K562 (cell line): ENCODE results near the gene NAGLU. TPM values are rescaled to one million over a fixed set of nuclear protein-coding genes. Genes with fewer than 3 reads are reported as not detected.

Experiments
- ATAC-seq: fragments of 200-7000 bp; cut with Tn5 transposase; 3 replicates; pipeline ENCODE4 v1.9.1; 2020; ENCODE audit warnings: moderate library complexity
- BruUV-seq: library from RNA; stranded (reverse); fragments of 400-500 nt; replicated peaks from 2 replicates; lab custom pipeline; 2021; lab: Mats Ljungman, UMichigan
- CTCF ChIA-PET: fragments of 300-600 bp; formaldehyde crosslinking; extraction: SDS; loops from one replicate; lab custom pipeline; 2021; ENCODE audit warnings: low intra/inter-chr PET ratio; lab: Yijun Ruan, JAX
- POLR2A ChIA-PET: fragments of 300-600, 350-650 bp; sonication (Branson Sonifier 250); formaldehyde crosslinking; extraction: SDS; loops from one replicate; lab custom pipeline; 2021; ENCODE audit warnings: antibody characterized with exemption, inconsistent platforms; lab: Yijun Ruan, JAX
- DNase-seq, 4 experiments: peaks; one replicate each; pipeline versions ENCODE4 v3.0.0 to v3.0.0-alpha.2; 2011 to 2018; ENCODE audit warnings: low spot score in 3 of 4, mixed read lengths in 3 of 4; ENCODE audit errors: extremely low read depth in 1 of 4
- FAIRE-seq: peaks from 2 replicates; lab custom pipeline; 2011; peaks lifted over from hg19 to GRCh38; lab: Jason Lieb, UNC
- H2AFZ ChIP-seq: 2 replicates; pipeline ENCODE4 v1.6.0; 2011; ENCODE audit warnings: low read depth, low read length, control low read depth, inconsistent platforms
- H3K27ac ChIP-seq: fragments of 200-600 bp; 3 replicates; pipeline ENCODE4 v1.8.0; 2011; ENCODE audit warnings: low read depth, mild to moderate bottlenecking, control low read depth, inconsistent platforms, low read length, moderate library complexity, mixed read lengths; ENCODE audit errors: extremely low read depth
- H3K27me3 ChIP-seq, 2 experiments: fragments of 300-600 bp in 1 of 2; 2 replicates in 1 of 2; 3 replicates in 1 of 2; pipeline versions ENCODE4 v1.6.0 to v1.8.0; 2011; ENCODE audit warnings: inconsistent platforms in 2 of 2, low read length in 2 of 2, mild to moderate bottlenecking in 1 of 2, mixed read lengths in 1 of 2, moderate library complexity in 1 of 2; ENCODE audit not compliant: control insufficient read depth in 2 of 2, insufficient read depth in 2 of 2
- H3K36me3 ChIP-seq: fragments of 300-600 bp; 3 replicates; pipeline ENCODE4 v1.8.0; 2011; ENCODE audit warnings: mild to moderate bottlenecking, low read length, inconsistent platforms; ENCODE audit not compliant: control insufficient read depth, insufficient read depth
- H3K4me1 ChIP-seq, 2 experiments: fragments of 200-600 bp in 1 of 2; replicated peaks in 1 of 2; 2 replicates in 1 of 2; 3 replicates in 1 of 2; pipeline versions ENCODE4 v1.5.1 to v1.8.0; 2011; ENCODE audit warnings: inconsistent platforms in 2 of 2, low read length in 2 of 2, mild to moderate bottlenecking in 1 of 2, mixed read lengths in 1 of 2, moderate library complexity in 1 of 2; ENCODE audit not compliant: control insufficient read depth in 2 of 2, insufficient read depth in 2 of 2
- H3K4me2 ChIP-seq: 2 replicates; pipeline ENCODE4 v1.6.1; 2011; ENCODE audit warnings: low read length, control low read depth, inconsistent platforms, mixed read lengths; ENCODE audit not compliant: insufficient read depth
- H3K4me3 ChIP-seq: fragments of 200-600 bp; sonication (generic), shearing (Covaris generic); 2 replicates; pipeline ENCODE4 v1.5.1; 2016; ENCODE audit warnings: control low read depth, inconsistent platforms
- H3K79me2 ChIP-seq: fragments of 200-600 bp; 3 replicates; pipeline ENCODE4 v1.8.0; 2011; ENCODE audit warnings: low read length, inconsistent platforms; ENCODE audit not compliant: control insufficient read depth, insufficient read depth
- H3K9ac ChIP-seq, 2 experiments: 2 replicates each; pipeline versions ENCODE4 v1.6.0 to v1.6.1; 2011; ENCODE audit warnings: low read depth in 2 of 2, low read length in 2 of 2, control low read depth in 1 of 2, inconsistent platforms in 1 of 2, mild to moderate bottlenecking in 1 of 2, mixed read lengths in 1 of 2; ENCODE audit not compliant: insufficient read depth in 1 of 2
- H3K9me1 ChIP-seq: one replicate; pipeline ENCODE4 v1.6.0; 2011; ENCODE audit warnings: inconsistent platforms, mild to moderate bottlenecking, low read length, moderate library complexity; ENCODE audit not compliant: control insufficient read depth, insufficient read depth
- H3K9me3 ChIP-seq: replicated peaks from 2 replicates; pipeline ENCODE4 v1.5.1; 2011; ENCODE audit warnings: low read depth, low read length, inconsistent platforms; ENCODE audit not compliant: control insufficient read depth, insufficient read depth
- H4K20me1 ChIP-seq: replicated peaks from 2 replicates; pipeline ENCODE4 v1.6.1; 2011; ENCODE audit warnings: low read length, inconsistent platforms, mixed read lengths; ENCODE audit not compliant: control insufficient read depth, insufficient read depth
- ARID3A ChIP-seq: IDR thresholded peaks from 2 replicates; pipeline ENCODE4 v1.6.1; 2012; ENCODE audit warnings: low read depth, low read length, improper control_type of control experiment, borderline replicate concordance
- EP400 ChIP-seq: fragments of 450-650 bp; IDR thresholded peaks from 2 replicates; pipeline ENCODE4 v1.6.1; 2017; ENCODE audit warnings: antibody characterized with exemption, mild to moderate bottlenecking, moderate library complexity
- HES1 ChIP-seq: fragments of 450-650 bp; IDR thresholded peaks from 2 replicates; pipeline ENCODE4 v1.6.1; 2016; ENCODE audit warnings: low read depth, mild to moderate bottlenecking, moderate library complexity
- KLF1 ChIP-seq: fragments of 450-650 bp; IDR thresholded peaks from 2 replicates; pipeline ENCODE4 v1.6.1; 2016; ENCODE audit warnings: missing genetic modification characterization, missing compliant biosample characterization
- LEF1 ChIP-seq: fragments of 450-650 bp; IDR thresholded peaks from 2 replicates; pipeline ENCODE4 v1.6.1; 2016; ENCODE audit warnings: mild to moderate bottlenecking
- MIER1 ChIP-seq: fragments of 450-650 bp; IDR thresholded peaks from 2 replicates; pipeline ENCODE4 v1.6.1; 2016; ENCODE audit warnings: antibody characterized with exemption, mild to moderate bottlenecking, low read depth
- PRMT5 ChIP-seq: sonication (generic); formaldehyde crosslinking; IDR thresholded peaks from 2 replicates; pipeline ENCODE4 v1.5.0; 2020; ENCODE audit warnings: missing genetic modification reagents
- PTBP1 ChIP-seq: fragments of 200-400 bp; formaldehyde crosslinking; IDR thresholded peaks from 2 replicates; pipeline ENCODE4 v1.6.1; 2017; ENCODE audit warnings: low read depth, low read length
- RB1 ChIP-seq: fragments of 450-650 bp; IDR thresholded peaks from 2 replicates; pipeline ENCODE4 v1.6.1; 2017; ENCODE audit warnings: low read depth, mild to moderate bottlenecking
- RNF219 ChIP-seq: fragments of 250-450 bp; sonication (Bioruptor Pico); IDR thresholded peaks from 2 replicates; pipeline ENCODE4 v1.5.0; 2022; ENCODE audit warnings: mild to moderate bottlenecking
- SMAD3 ChIP-seq: fragments of 450-650 bp; formaldehyde crosslinking; conservative IDR thresholded peaks from 2 replicates; pipeline ENCODE4 v1.4.0; 2020; ENCODE audit warnings: mild to moderate bottlenecking
- SRF ChIP-seq, 2 experiments: fragments of 250-450, 450-650 bp in 1 of 2; sonication (Bioruptor Pico) in 1 of 2; sonication (generic) in 1 of 2; formaldehyde crosslinking; IDR thresholded peaks; 2 replicates each; pipeline versions ENCODE4 v1.5.0 to v1.5.1; 2020 to 2022; ENCODE audit warnings: mild to moderate bottlenecking in 1 of 2, missing genetic modification reagents in 1 of 2
- ZNF696 ChIP-seq: fragments of 250-450 bp; sonication (Bioruptor Pico); conservative IDR thresholded peaks from 2 replicates; pipeline ENCODE4 v1.4.0; 2020; ENCODE audit warnings: mild to moderate bottlenecking, moderate library complexity
- WGBS: fragments of 100-300 bp; shearing (Covaris generic); methylation state at CpG from one replicate; pipeline ENCODE4 v1.1.6; 2016; ENCODE audit warnings: low coverage, mixed read lengths; ENCODE audit not compliant: insufficient coverage; ENCODE audit errors: missing lambda C conversion rate; 5-methylcytosine and 5-hydroxymethylcytosine counted together
- in situ Hi-C: fragments of 300-500 bp; cut with MboI; formaldehyde crosslinking; loops from 4 replicates; pipeline ENCODE4 v1.15.0; 2018; ENCODE audit warnings: inconsistent platforms, mixed read lengths
- intact Hi-C: fragments of 100-400 bp; cut with micrococcal nuclease; formaldehyde crosslinking; loops from 2 replicates; pipeline ENCODE4 v1.14.2; 2022
- polyA plus RNA-seq, 8 experiments: library from polyadenylated mRNA; depleted of rRNA in 4 of 8; stranded (reverse) in 5 of 8; unstranded in 3 of 8; fragments of >200 nt; fragmentation: Nextera tagmentation in 2 of 8; fragmentation: Illumina TruSeq in 1 of 8; extraction: Ambion mirVana in 2 of 8; extraction: Trizol in 1 of 8; gene quantifications; 2 replicates each; pipeline versions ENCODE4 v1.2.1 to v1.2.3, GENCODE V29; 2011 to 2014; ENCODE audit warnings: inconsistent platforms in 1 of 8, missing spikeins in 1 of 8
- total RNA-seq, 7 experiments: library from RNA; depleted of rRNA in 6 of 7; stranded (reverse); fragments of >200 nt in 6 of 7; fragmentation: Illumina TruSeq in 2 of 7; extraction: Trizol in 2 of 7; gene quantifications; 2 replicates each; pipeline versions ENCODE4 v1.2.1 to v1.2.3, GENCODE V29; 2011 to 2021; ENCODE audit warnings: low replicate concordance in 1 of 7

The NAGLU gene
- total and polyA plus RNA-seq, 9 of the 15 experiments (the other 6 are each of a cell fraction or from before 2014, with no cell fraction given): 0.04 to 21.5 (median 8.5) TPM

GRCh38 chr17:42537826-42538451 is 1.9 kb downstream of the NAGLU start:
- peaks cover 23 to 44% of the 10 kb centered on the region in 2 experiments; a peak in 4 of 5 replicates for H3K4me1 ChIP-seq
- intact Hi-C loops (no loop called here), in situ Hi-C loops (no loop called here)
- H2AFZ ChIP-seq: no peak overlapping the region
- H3K79me2 ChIP-seq: peaks cover 17% of the 10 kb centered on the region
- BruUV-seq: no TSS peak
- H3K9ac ChIP-seq: peak overlapping the region in 1 of 2 experiments; percentile 15; a peak in 1 of 4 replicates
- FAIRE-seq (no peak), DNase-seq (peak in 1 of 4 experiments; percentile 4), ATAC-seq (no peak)
- no peak overlapping the region for H3K27ac ChIP-seq
- no peaks in the 10 kb centered on the region for H3K9me1 ChIP-seq
- H3K36me3 ChIP-seq: peaks cover 28% of the 10 kb centered on the region; the same call in 2 of the 3 replicates
- CTCF ChIA-PET: no interaction called here
- H3K27me3 ChIP-seq: no peaks in the 10 kb centered on the region
- POLR2A ChIA-PET: interaction anchor here (0.7 to 1.6 kb wide), 2 partner anchors 17 to 25 kb away, joined by 4 read pairs; no protein-coding TSS in a partner anchor
- H3K9me3 ChIP-seq: no peaks in the 10 kb centered on the region
- H4K20me1 ChIP-seq: no peaks in the 10 kb centered on the region; the same call in 1 of the 2 replicates
- H3K4me3 ChIP-seq: no peak overlapping the region
- TF ChIP-seq PTBP1 (no peak), RNF219 (CRISPR knock-in tag) (no peak), KLF1 (tag) (no peak), MIER1 (no peak), HES1 (no peak), RB1 (no peak), SMAD3 (CRISPR knock-in tag) (no peak), ARID3A (no peak), EP400 (no peak), LEF1 (no peak), ZNF696 (no peak), SRF (CRISPR knock-in tag; IDR thresholded peaks at IDR 0.05) (no peak), PRMT5 (no peak)
- 92% methylated on average over 5 of the region's 5 CpGs for WGBS
- H3K4me2 ChIP-seq: no peak overlapping the region
